ENCODE results near the gene RANBP10.

GRCh38 chr16:67774457-67774853 lies 31.9 kb downstream of the RANBP10 start:
- no peak for TF ChIP-seq CTCF (IDR thresholded peaks at IDR 0.05; ENCODE audit: control extremely low read depth in 1 of 3, insufficient read depth in 1 of 3, low read depth in 1 of 3, low read length in 3 of 3)
- TF ChIP-seq ATF2 (IDR thresholded peaks at IDR 0.05; ENCODE audit: low read length) = no peak
- TF ChIP-seq, protein P1, sequence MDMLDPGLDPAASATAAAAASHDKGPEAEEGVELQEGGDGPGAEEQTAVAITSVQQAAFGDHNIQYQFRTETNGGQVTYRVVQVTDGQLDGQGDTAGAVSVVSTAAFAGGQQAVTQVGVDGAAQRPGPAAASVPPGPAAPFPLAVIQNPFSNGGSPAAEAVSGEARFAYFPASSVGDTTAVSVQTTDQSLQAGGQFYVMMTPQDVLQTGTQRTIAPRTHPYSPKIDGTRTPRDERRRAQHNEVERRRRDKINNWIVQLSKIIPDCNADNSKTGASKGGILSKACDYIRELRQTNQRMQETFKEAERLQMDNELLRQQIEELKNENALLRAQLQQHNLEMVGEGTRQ (IDR thresholded peaks at IDR 0.05; ENCODE audit: low read length) = no peak
- TF ChIP-seq BRCA1 (IDR thresholded peaks at IDR 0.05; ENCODE audit: low read depth, low read length) = no peak
